AG09319 (cell line): Measurements from ENCODE around the gene FAM162A.

Experiments
- DNase-seq: peaks from one replicate; pipeline ENCODE4 v3.0.0-alpha.2; 2010; ENCODE audit warnings: low read depth; ENCODE audit errors: extremely low read depth
- TF ChIP-seq, protein P1 (sequence below): IDR thresholded peaks from 2 replicates; pipeline ENCODE4 v1.5.1; 2011; ENCODE audit warnings: low read depth, mild to moderate bottlenecking, inconsistent platforms, low read length, moderate library complexity

FAM162A gene

DNA sequence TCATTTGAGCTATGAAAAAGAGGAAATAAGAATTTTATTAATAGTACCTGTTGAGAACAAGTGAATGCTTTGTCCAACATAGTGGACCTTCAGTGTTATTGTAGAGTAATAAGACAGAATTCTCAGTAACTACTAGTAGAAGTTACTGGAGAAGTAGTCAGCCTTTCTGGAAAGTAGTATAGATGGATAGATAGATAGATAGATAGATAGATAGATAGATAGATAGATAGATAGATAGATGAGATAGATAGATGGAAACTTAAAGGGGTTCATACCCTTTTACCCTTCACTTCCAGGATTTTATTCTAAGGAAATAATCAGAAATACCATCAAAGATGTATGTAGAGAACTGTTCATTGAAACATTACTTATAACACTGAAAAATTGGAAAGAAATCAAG lies 5.2 kb downstream of the FAM162A start:
- no peak for DNase-seq
- TF ChIP-seq, protein P1, sequence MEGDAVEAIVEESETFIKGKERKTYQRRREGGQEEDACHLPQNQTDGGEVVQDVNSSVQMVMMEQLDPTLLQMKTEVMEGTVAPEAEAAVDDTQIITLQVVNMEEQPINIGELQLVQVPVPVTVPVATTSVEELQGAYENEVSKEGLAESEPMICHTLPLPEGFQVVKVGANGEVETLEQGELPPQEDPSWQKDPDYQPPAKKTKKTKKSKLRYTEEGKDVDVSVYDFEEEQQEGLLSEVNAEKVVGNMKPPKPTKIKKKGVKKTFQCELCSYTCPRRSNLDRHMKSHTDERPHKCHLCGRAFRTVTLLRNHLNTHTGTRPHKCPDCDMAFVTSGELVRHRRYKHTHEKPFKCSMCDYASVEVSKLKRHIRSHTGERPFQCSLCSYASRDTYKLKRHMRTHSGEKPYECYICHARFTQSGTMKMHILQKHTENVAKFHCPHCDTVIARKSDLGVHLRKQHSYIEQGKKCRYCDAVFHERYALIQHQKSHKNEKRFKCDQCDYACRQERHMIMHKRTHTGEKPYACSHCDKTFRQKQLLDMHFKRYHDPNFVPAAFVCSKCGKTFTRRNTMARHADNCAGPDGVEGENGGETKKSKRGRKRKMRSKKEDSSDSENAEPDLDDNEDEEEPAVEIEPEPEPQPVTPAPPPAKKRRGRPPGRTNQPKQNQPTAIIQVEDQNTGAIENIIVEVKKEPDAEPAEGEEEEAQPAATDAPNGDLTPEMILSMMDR = no peak

- TF ChIP-seq, protein P1 = no peak
- DNase-seq = no peak
Observed at GRCh38 chr3:122389892-122390291, 5.9 kb downstream of the FAM162A start.

DNA sequence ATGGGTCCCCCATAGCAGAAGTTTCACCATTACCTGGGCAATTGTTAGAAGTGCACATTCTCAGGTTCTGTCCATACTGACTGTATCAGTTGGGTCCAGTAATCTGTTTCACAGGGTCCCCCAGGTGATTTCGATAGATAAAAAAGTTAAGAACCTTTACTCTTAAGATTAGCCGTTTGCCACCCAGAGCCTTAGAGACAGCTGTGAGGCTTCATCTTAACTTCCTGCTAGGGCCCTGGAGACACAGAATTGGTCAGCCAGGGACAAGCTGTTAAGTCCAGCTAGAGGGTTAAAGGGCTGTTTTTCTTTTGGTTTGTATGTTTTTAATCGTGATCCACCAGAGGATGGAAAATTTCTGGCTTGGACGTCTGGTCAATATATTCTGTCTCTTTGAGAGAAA lies 6.7 kb downstream of the FAM162A start:
- DNase-seq = no peak
- TF ChIP-seq, protein P1 = no peak

- TF ChIP-seq, protein P1 = no peak
- no peak for DNase-seq
Observed at GRCh38 chr3:122391681-122392446, 7.9 kb downstream of the FAM162A start.

DNA sequence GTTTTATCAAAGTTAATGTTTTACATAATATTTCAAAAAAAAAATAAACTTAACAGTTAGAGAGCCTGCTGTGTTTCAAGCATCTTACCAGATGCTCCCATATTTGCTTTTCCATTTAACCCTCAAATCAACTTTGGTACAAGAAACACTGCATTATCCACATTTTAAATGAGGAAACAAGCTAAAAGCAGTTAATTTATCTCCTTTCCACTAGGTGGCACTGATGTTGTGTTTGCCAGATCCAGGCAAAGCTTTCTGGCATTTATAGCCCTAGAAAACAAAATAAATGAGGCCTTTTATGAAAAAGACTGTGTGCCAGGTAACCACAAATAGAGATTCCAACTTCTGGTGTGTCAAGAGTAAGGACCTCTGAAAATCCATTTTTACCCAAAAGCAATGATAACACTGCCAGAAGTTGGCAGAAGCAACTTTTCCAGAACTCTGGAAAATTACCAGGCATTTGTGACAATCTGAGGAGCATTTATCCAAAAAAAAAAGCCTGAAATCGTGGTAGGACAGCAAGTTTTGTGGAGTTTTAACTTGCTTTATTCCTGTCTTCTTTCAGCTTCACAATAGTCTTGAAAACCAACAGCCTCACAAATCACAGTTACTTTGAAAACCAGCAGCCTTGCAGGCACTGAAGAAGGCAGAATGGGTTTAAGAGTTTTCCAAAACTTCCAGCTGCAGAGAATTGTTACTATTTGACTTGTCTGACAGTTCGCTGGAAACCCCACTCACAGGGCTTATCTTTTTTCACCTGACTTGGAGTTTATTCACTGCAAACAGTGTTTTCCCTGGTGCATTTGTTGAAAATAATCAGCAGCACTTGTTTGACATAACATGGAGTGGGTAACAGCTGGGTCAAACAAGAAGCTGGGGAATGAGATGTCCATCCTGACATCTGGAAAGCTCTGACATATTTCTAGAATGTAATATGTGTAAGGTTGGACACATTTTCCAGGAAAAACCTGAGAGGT lies 9.2 kb downstream of the FAM162A start:
- TF ChIP-seq, protein P1 = peak; percentile 72
- DNase-seq = no peak

DNA sequence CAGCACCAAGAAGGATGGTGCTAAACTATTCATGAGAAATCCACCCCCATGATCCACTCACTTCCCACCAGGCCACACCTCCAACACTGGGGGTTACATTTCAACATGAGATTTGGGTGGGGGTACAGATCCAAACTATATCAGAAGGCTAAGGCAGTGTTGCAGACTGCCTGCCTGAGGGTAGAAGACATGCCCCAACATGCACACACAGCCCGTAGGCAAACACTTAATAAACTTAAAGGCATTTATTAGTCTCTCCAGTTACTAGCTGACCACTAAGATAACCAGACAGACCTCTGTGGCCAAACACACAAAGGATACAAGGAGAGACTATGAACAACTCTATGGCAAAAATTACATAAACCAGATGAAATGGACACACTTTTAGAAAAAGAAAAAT lies 10.2 kb downstream of the FAM162A start:
- TF ChIP-seq, protein P1 = no peak
- DNase-seq = no peak

DNA sequence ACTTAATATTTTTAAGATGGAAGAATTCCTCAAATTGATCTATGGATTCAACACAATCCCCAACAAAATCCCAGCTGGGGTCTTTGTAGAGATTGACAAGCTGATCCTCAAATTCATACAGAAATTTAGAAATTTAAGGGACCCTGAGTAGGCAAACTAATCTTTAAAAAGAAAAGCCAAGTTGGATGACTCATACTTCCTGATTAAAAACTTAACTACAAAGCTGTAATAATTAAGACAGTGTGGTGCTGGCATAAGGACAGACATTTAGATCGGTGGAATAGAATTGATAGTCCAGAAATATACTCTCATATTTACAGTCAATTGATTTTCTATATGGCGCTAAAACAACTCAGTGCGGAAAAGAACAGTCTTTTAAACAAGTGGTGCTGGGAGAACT lies 11.6 kb downstream of the FAM162A start:
- TF ChIP-seq, protein P1 = no peak

More for the DNA sequence above, 11.6 kb downstream of the FAM162A start:
- no peak for DNase-seq
